ENCODE results near the gene SLC35E2B.
"Not testable (repeated sequence)": the region's sequence is repeated elsewhere in the genome, so short reads cannot be mapped to it uniquely, and the experiment has no call there.

Gene SLC35E2B

GRCh38 chr1:1677718-1678580, 14.6 kb downstream of the SLC35E2B start:
- H2AK5ac ChIP-seq (ENCODE audit: low read length, severe bottlenecking) = no peak overlapping the region
- no peak for DNase-seq
- no peak overlapping the region for H2BK5ac ChIP-seq (ENCODE audit: low read depth, low read length, poor library complexity, severe bottlenecking)
- H3K27me3 ChIP-seq (ENCODE audit: control insufficient read depth in 1 of 2, insufficient read depth in 1 of 2, low read length in 2 of 2) = no peaks in the 10 kb centered on the region
- H3K4ac ChIP-seq (ENCODE audit: low read depth in 1 of 2, low read length in 2 of 2) = no peak overlapping the region
- peaks cover 25% of the 10 kb centered on the region for H3K4me1 ChIP-seq (ENCODE audit: control insufficient read depth, insufficient read depth, low read depth, low read length)
- H2BK120ac ChIP-seq (ENCODE audit: low read depth, low read length) = no peak overlapping the region
- no peak overlapping the region for H3K9ac ChIP-seq (ENCODE audit: low read length)
- no peak overlapping the region for H4K8ac ChIP-seq (ENCODE audit: low read length)
- H3K4me3 ChIP-seq (ENCODE audit: insufficient read depth in 1 of 2, low read depth in 1 of 2, low read length in 2 of 2) = no peak overlapping the region
- no peak overlapping the region for H2BK15ac ChIP-seq (ENCODE audit: low read depth, poor library complexity, severe bottlenecking)
- no peak overlapping the region for H3K4me2 ChIP-seq (ENCODE audit: low read length, poor library complexity, severe bottlenecking)
- H3K14ac ChIP-seq (ENCODE audit: low read length in 2 of 2) = peak overlapping the region in 1 of 2 experiments; percentile 9
- H3K23ac ChIP-seq (ENCODE audit: low read length in 2 of 2) = no peak overlapping the region
- no peak overlapping the region for H3K18ac ChIP-seq (ENCODE audit: low read depth in 1 of 2, low read length in 2 of 2)
- peaks cover 8 to 28% of the 10 kb centered on the region in 2 experiments for H3K36me3 ChIP-seq (ENCODE audit: control insufficient read depth in 1 of 2, insufficient read depth in 2 of 2, low read depth in 1 of 2, low read length in 2 of 2)
- WGBS = 87% methylated on average over 39 of the region's 39 CpGs
- no peak overlapping the region for H3K27ac ChIP-seq (ENCODE audit: low read length, poor library complexity, severe bottlenecking)
- no peak overlapping the region for H4K91ac ChIP-seq (ENCODE audit: low read length)
- no peak overlapping the region for H2BK12ac ChIP-seq (ENCODE audit: low read length in 2 of 2)
- H2AFZ ChIP-seq (ENCODE audit: low read depth, low read length) = no peak overlapping the region
- H3K9me3 ChIP-seq (ENCODE audit: control insufficient read depth, low read length) = no peaks in the 10 kb centered on the region
- H3K79me1 ChIP-seq (replicated peaks; ENCODE audit: low read length, poor library complexity, severe bottlenecking) = peaks cover 33% of the 10 kb centered on the region

- H2BK12ac ChIP-seq (ENCODE audit: low read length in 2 of 2); H3K27ac ChIP-seq (ENCODE audit: low read length, poor library complexity, severe bottlenecking); H3K9me3 ChIP-seq (ENCODE audit: control insufficient read depth, low read length); H3K9ac ChIP-seq (ENCODE audit: low read length); H2BK5ac ChIP-seq (ENCODE audit: low read depth, low read length, poor library complexity, severe bottlenecking); DNase-seq; H3K18ac ChIP-seq (ENCODE audit: low read depth in 1 of 2, low read length in 2 of 2); H3K4ac ChIP-seq (ENCODE audit: low read depth in 1 of 2, low read length in 2 of 2); H4K91ac ChIP-seq (ENCODE audit: low read length); H3K4me2 ChIP-seq (ENCODE audit: low read length, poor library complexity, severe bottlenecking); H3K23ac ChIP-seq (ENCODE audit: low read length in 2 of 2); H2BK120ac ChIP-seq (ENCODE audit: low read depth, low read length); H3K4me3 ChIP-seq (ENCODE audit: insufficient read depth in 1 of 2, low read depth in 1 of 2, low read length in 2 of 2); H2BK15ac ChIP-seq (ENCODE audit: low read depth, poor library complexity, severe bottlenecking); H2AK5ac ChIP-seq (ENCODE audit: low read length, severe bottlenecking); H3K14ac ChIP-seq (ENCODE audit: low read length in 2 of 2); H3K27me3 ChIP-seq (ENCODE audit: control insufficient read depth in 1 of 2, insufficient read depth in 1 of 2, low read length in 2 of 2); H2AFZ ChIP-seq (ENCODE audit: low read depth, low read length); H4K8ac ChIP-seq (ENCODE audit: low read length): not testable (repeated sequence)
- no CpG with 5 or more reads among the region's 21 CpGs for WGBS
- H3K79me1 ChIP-seq (replicated peaks; ENCODE audit: low read length, poor library complexity, severe bottlenecking) = peaks cover 36% of the 10 kb centered on the region
- H3K4me1 ChIP-seq (ENCODE audit: control insufficient read depth, insufficient read depth, low read depth, low read length) = peaks cover 23% of the 10 kb centered on the region
- peaks cover 17 to 40% of the 10 kb centered on the region in 2 experiments for H3K36me3 ChIP-seq (ENCODE audit: control insufficient read depth in 1 of 2, insufficient read depth in 2 of 2, low read depth in 1 of 2, low read length in 2 of 2)
Observed at GRCh38 chr1:1676087-1676486, 16.5 kb downstream of the SLC35E2B start.

- not testable (repeated sequence) for H3K4ac ChIP-seq (ENCODE audit: low read depth in 1 of 2, low read length in 2 of 2); H3K9me3 ChIP-seq (ENCODE audit: control insufficient read depth, low read length); H3K9ac ChIP-seq (ENCODE audit: low read length); H2AK5ac ChIP-seq (ENCODE audit: low read length, severe bottlenecking); H4K91ac ChIP-seq (ENCODE audit: low read length); H2AFZ ChIP-seq (ENCODE audit: low read depth, low read length); H3K18ac ChIP-seq (ENCODE audit: low read depth in 1 of 2, low read length in 2 of 2); H3K4me3 ChIP-seq (ENCODE audit: insufficient read depth in 1 of 2, low read depth in 1 of 2, low read length in 2 of 2); H2BK5ac ChIP-seq (ENCODE audit: low read depth, low read length, poor library complexity, severe bottlenecking); DNase-seq; H2BK15ac ChIP-seq (ENCODE audit: low read depth, poor library complexity, severe bottlenecking); H3K14ac ChIP-seq (ENCODE audit: low read length in 2 of 2); H2BK12ac ChIP-seq (ENCODE audit: low read length in 2 of 2); H3K27me3 ChIP-seq (ENCODE audit: control insufficient read depth in 1 of 2, insufficient read depth in 1 of 2, low read length in 2 of 2); H3K4me2 ChIP-seq (ENCODE audit: low read length, poor library complexity, severe bottlenecking); H3K27ac ChIP-seq (ENCODE audit: low read length, poor library complexity, severe bottlenecking); H2BK120ac ChIP-seq (ENCODE audit: low read depth, low read length); H3K23ac ChIP-seq (ENCODE audit: low read length in 2 of 2); H4K8ac ChIP-seq (ENCODE audit: low read length)
- H3K36me3 ChIP-seq (ENCODE audit: control insufficient read depth in 1 of 2, insufficient read depth in 2 of 2, low read depth in 1 of 2, low read length in 2 of 2) = peaks cover 25 to 43% of the 10 kb centered on the region in 2 experiments
- H3K79me1 ChIP-seq (replicated peaks; ENCODE audit: low read length, poor library complexity, severe bottlenecking) = peaks cover 34% of the 10 kb centered on the region
- 100% methylated on average over 4 of the region's 18 CpGs for WGBS
- peaks cover 17% of the 10 kb centered on the region for H3K4me1 ChIP-seq (ENCODE audit: control insufficient read depth, insufficient read depth, low read depth, low read length)
Observed at GRCh38 chr1:1675218-1675617, 17.4 kb downstream of the SLC35E2B start.

DNA sequence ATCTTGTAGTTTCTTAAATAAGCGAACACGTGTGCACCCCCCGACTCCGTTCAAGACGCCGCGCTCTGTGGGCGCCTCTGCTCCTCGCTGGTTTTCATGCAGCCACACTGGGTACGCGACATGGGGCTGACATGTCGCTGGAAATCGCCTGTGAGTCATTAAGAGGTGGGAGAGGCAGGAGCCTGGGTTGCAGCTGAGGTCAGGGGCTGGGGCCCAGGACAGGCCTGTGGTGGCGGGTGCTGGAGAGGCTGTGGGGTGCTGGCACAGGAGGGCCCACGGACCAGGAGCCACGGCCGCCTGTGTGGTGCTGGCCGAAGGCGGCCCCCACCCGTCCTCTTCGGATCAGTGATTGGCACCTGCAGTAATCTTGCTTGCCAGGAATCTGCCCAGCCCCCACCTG, 17.8 kb downstream of the SLC35E2B start:
- 83% methylated on average over 13 of the region's 21 CpGs for WGBS
- peaks cover 28 to 46% of the 10 kb centered on the region in 2 experiments for H3K36me3 ChIP-seq (ENCODE audit: control insufficient read depth in 1 of 2, insufficient read depth in 2 of 2, low read depth in 1 of 2, low read length in 2 of 2)
- not testable (repeated sequence) for H3K18ac ChIP-seq (ENCODE audit: low read depth in 1 of 2, low read length in 2 of 2)

More for the DNA sequence above, 17.8 kb downstream of the SLC35E2B start:
- H2BK5ac ChIP-seq (ENCODE audit: low read depth, low read length, poor library complexity, severe bottlenecking); H3K23ac ChIP-seq (ENCODE audit: low read length in 2 of 2); H3K14ac ChIP-seq (ENCODE audit: low read length in 2 of 2); H2BK12ac ChIP-seq (ENCODE audit: low read length in 2 of 2); H3K4ac ChIP-seq (ENCODE audit: low read depth in 1 of 2, low read length in 2 of 2); H3K4me3 ChIP-seq (ENCODE audit: insufficient read depth in 1 of 2, low read depth in 1 of 2, low read length in 2 of 2); H3K4me2 ChIP-seq (ENCODE audit: low read length, poor library complexity, severe bottlenecking); H2BK120ac ChIP-seq (ENCODE audit: low read depth, low read length); H3K27me3 ChIP-seq (ENCODE audit: control insufficient read depth in 1 of 2, insufficient read depth in 1 of 2, low read length in 2 of 2); H4K91ac ChIP-seq (ENCODE audit: low read length); H3K9ac ChIP-seq (ENCODE audit: low read length); H2BK15ac ChIP-seq (ENCODE audit: low read depth, poor library complexity, severe bottlenecking); H4K8ac ChIP-seq (ENCODE audit: low read length); DNase-seq; H3K27ac ChIP-seq (ENCODE audit: low read length, poor library complexity, severe bottlenecking); H2AK5ac ChIP-seq (ENCODE audit: low read length, severe bottlenecking); H2AFZ ChIP-seq (ENCODE audit: low read depth, low read length); H3K9me3 ChIP-seq (ENCODE audit: control insufficient read depth, low read length): not testable (repeated sequence)
- peaks cover 17% of the 10 kb centered on the region for H3K4me1 ChIP-seq (ENCODE audit: control insufficient read depth, insufficient read depth, low read depth, low read length)
- H3K79me1 ChIP-seq (replicated peaks; ENCODE audit: low read length, poor library complexity, severe bottlenecking) = peaks cover 34% of the 10 kb centered on the region

Measured in mesenchymal stem cell (in vitro differentiated cells and primary cell).